Left lung (tissue), 10 donors: Measurements from ENCODE around the gene AP1G2. TPM values are rescaled to one million over a fixed set of nuclear protein-coding genes. Genes with fewer than 3 reads are reported as not detected.

Experiments used
- ATAC-seq: fragments of 200-7000 bp; cut with Tn5 transposase; one replicate; pipeline ENCODE4 v1.9.1; 2020; ENCODE audit warnings: moderate library complexity
- DNase-seq, 4 donors: peaks; one replicate each; pipeline ENCODE4 v3.0.0-alpha.2; 2013 to 2020
- H3K27ac ChIP-seq, 2 donors: fragments of 200-600 bp; sonication (generic) in 1 of 2; one replicate each; pipeline versions ENCODE4 v1.5.0 to v1.8.0; 2020 to 2021
- H3K27me3 ChIP-seq, 2 donors: fragments of 200-600 bp; sonication (generic) in 1 of 2; one replicate each; pipeline versions ENCODE4 v1.5.0 to v1.8.0; 2020 to 2021
- H3K36me3 ChIP-seq, 2 donors: fragments of 200-600 bp; sonication (generic) in 1 of 2; one replicate each; pipeline versions ENCODE4 v1.5.0 to v1.8.0; 2020 to 2021
- H3K4me1 ChIP-seq, 2 donors: fragments of 200-600 bp; one replicate each; pipeline ENCODE4 v1.8.0; 2021
- H3K4me3 ChIP-seq, 2 donors: fragments of 200-600 bp; sonication (generic) in 1 of 2; one replicate each; pipeline versions ENCODE4 v1.5.0 to v1.8.0; 2020 to 2021; ENCODE audit warnings: mild to moderate bottlenecking in 1 of 2
- H3K9me3 ChIP-seq, 2 donors: fragments of 200-600 bp; sonication (generic) in 1 of 2; one replicate each; pipeline versions ENCODE4 v1.5.0 to v1.8.0; 2020 to 2021
- CTCF ChIP-seq, 2 donors: fragments of 200-600 bp; sonication (generic) in 1 of 2; IDR thresholded peaks; one replicate each; pipeline versions ENCODE4 v1.5.0 to v1.8.0; 2021; ENCODE audit warnings: antibody characterized with exemption in 2 of 2
- intact Hi-C, 2 donors: fragments of 100-400 bp; cut with DNase I; formaldehyde crosslinking; loops; one replicate each; pipeline versions ENCODE4 v1.11.2 to v1.14.2; 2022
- polyA plus RNA-seq, 6 donors: library from polyadenylated mRNA; unstranded; fragments of 120-200 nt; gene quantifications; one replicate each; pipeline ENCODE4 v1.2.1, GENCODE V29; 2013; ENCODE audit not compliant: insufficient read length in 6 of 6
- total RNA-seq, 2 donors: library from RNA; stranded (reverse); fragmentation: NEBNext Ultra II Directional; extraction: Animal tissue kit (Norgen Biotek cat#: 25700); gene quantifications; one replicate each; pipeline ENCODE4 v1.2.1, GENCODE V29; 2021
- donor health status: DM: no; HTN: yes; CAD: no.
- donor health status: DM: no; HTN: no; CAD: no.

The AP1G2 gene
- total and polyA plus RNA-seq, 8 donors: 60.6 to 121 (median 93.3) TPM

- no peak for TF ChIP-seq CTCF (IDR thresholded peaks at IDR 0.05)
- Histone ChIP-seq H3K9me3 (no peaks in the 10 kb centered on the region), H3K27me3 (peaks cover 0 to 2% of the 10 kb centered on the region in 2 donors), H3K4me3 (peak overlapping the region; percentile 84 to 85), H3K27ac (peak overlapping the region; percentile 90 to 94), H3K4me1 (peaks cover 18 to 32% of the 10 kb centered on the region in 2 donors), H3K36me3 (peaks cover 0 to 20% of the 10 kb centered on the region in 2 donors)
- intact Hi-C loops: no loop called here
- ATAC-seq: no peak
- DNase-seq: no peak
Observed at GRCh38 chr14:23555533-23555881, 12.1 kb downstream of the AP1G2 start.

GRCh38 chr14:23551266-23552028 lies 16.1 kb downstream of the AP1G2 start, which contains the start of gene ZFHX2:
TSS of gene ZFHX2 (minus strand) at chr14:23551765. CDS start at chr14:23535325, 16,440 bp downstream.
- peaks cover 9 to 23% of the 10 kb centered on the region in 2 donors for H3K4me1 ChIP-seq
- no peaks in the 10 kb centered on the region for H3K9me3 ChIP-seq
- peak in 3 of 4 donors; percentile 53 to 96 (median 81) for DNase-seq
- ATAC-seq: peak; percentile 75
- no peaks in the 10 kb centered on the region for H3K36me3 ChIP-seq
- H3K27me3 ChIP-seq: peaks cover 0 to 4% of the 10 kb centered on the region in 2 donors
- TF ChIP-seq CTCF (IDR thresholded peaks at IDR 0.05): no peak
- intact Hi-C loops: no loop called here
- H3K27ac ChIP-seq: peak within 1 kb of the TSS in 1 of 2 donors; percentile 63
- H3K4me3 ChIP-seq: peak within 1 kb of the TSS; percentile 47 to 75

- TF ChIP-seq CTCF (IDR thresholded peaks at IDR 0.05): no peak
- ATAC-seq (peak; percentile 29), DNase-seq (peak in 1 of 4 donors; percentile 86)
- Histone ChIP-seq H3K36me3 (no peaks in the 10 kb centered on the region), H3K4me3 (peak overlapping the region; percentile 47 to 75), H3K27me3 (peaks cover 0 to 4% of the 10 kb centered on the region in 2 donors), H3K27ac (peak overlapping the region in 1 of 2 donors; percentile 63), H3K9me3 (no peaks in the 10 kb centered on the region), H3K4me1 (peaks cover 8 to 21% of the 10 kb centered on the region in 2 donors)
- intact Hi-C loops: no loop called here
Observed at GRCh38 chr14:23550812-23551265, 16.8 kb downstream of the AP1G2 start.

- Histone ChIP-seq H3K27me3 (peaks cover 0 to 4% of the 10 kb centered on the region in 2 donors), H3K4me3 (peak overlapping the region; percentile 47 to 75), H3K4me1 (peaks cover 3 to 16% of the 10 kb centered on the region in 2 donors), H3K27ac (no peak overlapping the region), H3K36me3 (no peaks in the 10 kb centered on the region), H3K9me3 (no peaks in the 10 kb centered on the region)
- no peak for ATAC-seq
- intact Hi-C loops: no loop called here
- no peak for DNase-seq
- no peak for TF ChIP-seq CTCF (IDR thresholded peaks at IDR 0.05)
Observed at GRCh38 chr14:23550131-23550811, 17.3 kb downstream of the AP1G2 start.
